Common myeloid progenitor, CD34-positive (primary cell): ENCODE data around the gene ALK.

ENCODE experiments used
- CTCF ChIA-PET: fragments of 350-600 bp; sonication (Branson Sonifier 250); formaldehyde crosslinking; loops from one replicate; lab custom pipeline; 2021; ENCODE audit warnings: antibody characterized with exemption; lab: Charles Lee
- POLR2A ChIA-PET: fragments of 350-600 bp; sonication (Branson Sonifier 250); formaldehyde crosslinking; loops from one replicate; lab custom pipeline; 2021; ENCODE audit warnings: antibody characterized with exemption; lab: Charles Lee
- DNase-seq, 3 donors: peaks; one replicate each; pipeline versions ENCODE4 v3.0.0 to v3.0.0-alpha.2; 2013
- H3K27ac ChIP-seq, 2 experiments: 1 replicate in 1 of 2; 2 replicates in 1 of 2; pipeline ENCODE4 v1.7.0; 2013; ENCODE audit warnings: inconsistent platforms in 2 of 2, low read length in 2 of 2, mild to moderate bottlenecking in 2 of 2, low read depth in 1 of 2, moderate library complexity in 1 of 2; ENCODE audit not compliant: severe bottlenecking in 2 of 2, insufficient read depth in 1 of 2, poor library complexity in 1 of 2
- H3K27me3 ChIP-seq, 5 experiments: replicated peaks in 2 of 5; 1 replicate in 3 of 5; 2 replicates in 2 of 5; pipeline versions ENCODE4 v1.6.1 to v1.7.0; 2013; ENCODE audit warnings: low read length in 4 of 5, mild to moderate bottlenecking in 2 of 5, moderate library complexity in 2 of 5, inconsistent platforms in 1 of 5; ENCODE audit not compliant: insufficient read depth in 5 of 5, control insufficient read depth in 4 of 5
- H3K36me3 ChIP-seq, 4 experiments: 1 replicate in 2 of 4; 2 replicates in 2 of 4; pipeline versions ENCODE4 v1.6.1 to v1.7.0; 2013; ENCODE audit warnings: low read length in 3 of 4, control low read depth in 1 of 4, mild to moderate bottlenecking in 1 of 4; ENCODE audit not compliant: control insufficient read depth in 4 of 4, insufficient read depth in 4 of 4
- H3K4me1 ChIP-seq, 4 experiments: 1 replicate in 3 of 4; 2 replicates in 1 of 4; pipeline versions ENCODE4 v1.6.1 to v1.7.1; 2013; ENCODE audit warnings: low read length in 3 of 4, mild to moderate bottlenecking in 3 of 4, control low read depth in 1 of 4, inconsistent platforms in 1 of 4, moderate library complexity in 1 of 4; ENCODE audit not compliant: control insufficient read depth in 4 of 4, insufficient read depth in 4 of 4; ENCODE audit errors: control extremely low read depth in 1 of 4
- H3K4me3 ChIP-seq, 7 experiments: 1 replicate in 4 of 7; 2 replicates in 3 of 7; pipeline versions ENCODE4 v1.5.1 to v1.7.0; 2013; ENCODE audit warnings: mild to moderate bottlenecking in 7 of 7, low read length in 6 of 7, moderate library complexity in 6 of 7, inconsistent platforms in 2 of 7, low read depth in 2 of 7, control low read depth in 1 of 7; ENCODE audit not compliant: insufficient read depth in 4 of 7, control insufficient read depth in 1 of 7; ENCODE audit errors: extremely low read depth in 1 of 7
- H3K9me3 ChIP-seq, 5 experiments: 1 replicate in 4 of 5; 2 replicates in 1 of 5; pipeline versions ENCODE4 v1.6.1 to v1.7.1; 2013; ENCODE audit warnings: low read length in 4 of 5, mild to moderate bottlenecking in 2 of 5, inconsistent platforms in 1 of 5, low read depth in 1 of 5, moderate library complexity in 1 of 5; ENCODE audit not compliant: control insufficient read depth in 4 of 5, insufficient read depth in 2 of 5; ENCODE audit errors: control extremely low read depth in 1 of 5
- WGBS: methylation state at CpG from one replicate; pipeline ENCODE4 v1.1.5; 2013; ENCODE audit not compliant: insufficient coverage; 5-methylcytosine and 5-hydroxymethylcytosine counted together

The ALK gene

GRCh38 chr2:29397713-29398112 lies 523.7 kb downstream of the ALK start:
- no peak for DNase-seq
- H3K4me3 ChIP-seq = no peak overlapping the region
- 94% methylated on average over 3 of the region's 4 CpGs for WGBS
- no peak overlapping the region for H3K27ac ChIP-seq
- ChIA-PET CTCF (no interaction called here), POLR2A (no interaction called here)
- no peaks in the 10 kb centered on the region for H3K4me1 ChIP-seq
- H3K36me3 ChIP-seq = no peaks in the 10 kb centered on the region
- no peaks in the 10 kb centered on the region for H3K9me3 ChIP-seq
- no peaks in the 10 kb centered on the region for H3K27me3 ChIP-seq

DNA sequence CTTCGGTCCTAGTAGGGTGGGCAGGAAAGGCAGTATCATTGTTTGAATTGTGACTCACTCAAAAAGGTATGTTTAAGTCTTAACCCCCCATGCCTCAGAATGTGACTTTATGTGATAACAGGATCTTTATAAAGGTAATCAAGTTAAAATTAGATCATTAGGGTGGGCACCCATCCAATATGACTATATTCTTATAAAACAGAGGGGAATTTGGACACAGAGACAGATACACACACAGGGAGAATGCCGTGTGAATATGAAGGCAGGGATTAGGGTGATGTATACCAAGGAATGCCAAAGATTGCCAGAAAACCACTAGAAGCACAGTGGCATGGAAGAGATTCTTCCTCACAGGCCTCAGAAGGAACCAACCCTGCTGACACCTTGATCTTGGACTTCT lies 524.3 kb downstream of the ALK start:
- 100% methylated on average over 1 of the region's 2 CpGs for WGBS
- ChIA-PET POLR2A (no interaction called here), CTCF (no interaction called here)
- no peak overlapping the region for H3K4me3 ChIP-seq
- H3K27me3 ChIP-seq = no peaks in the 10 kb centered on the region
- H3K36me3 ChIP-seq = no peaks in the 10 kb centered on the region
- no peaks in the 10 kb centered on the region for H3K9me3 ChIP-seq
- no peaks in the 10 kb centered on the region for H3K4me1 ChIP-seq
- H3K27ac ChIP-seq = no peak overlapping the region
- DNase-seq = no peak

- no peak for DNase-seq
- ChIA-PET POLR2A (no interaction called here), CTCF (no interaction called here)
- Histone ChIP-seq H3K4me1 (no peaks in the 10 kb centered on the region), H3K4me3 (no peak overlapping the region), H3K9me3 (no peaks in the 10 kb centered on the region), H3K36me3 (no peaks in the 10 kb centered on the region), H3K27me3 (no peaks in the 10 kb centered on the region), H3K27ac (no peak overlapping the region)
- WGBS = 100% methylated on average over 2 of the region's 2 CpGs
Measured at GRCh38 chr2:29394981-29395350, 526.4 kb downstream of the ALK start.

GRCh38 chr2:29394311-29394980 lies 526.9 kb downstream of the ALK start:
- Histone ChIP-seq H3K4me1 (no peaks in the 10 kb centered on the region), H3K9me3 (no peaks in the 10 kb centered on the region), H3K36me3 (no peaks in the 10 kb centered on the region), H3K4me3 (no peak overlapping the region), H3K27ac (no peak overlapping the region), H3K27me3 (no peaks in the 10 kb centered on the region)
- ChIA-PET POLR2A (no interaction called here), CTCF (no interaction called here)
- no peak for DNase-seq
- no CpG with 5 or more reads among the region's 1 CpG for WGBS

GRCh38 chr2:29393676-29394075 lies 527.7 kb downstream of the ALK start:
- Histone ChIP-seq H3K27ac (no peak overlapping the region), H3K4me1 (no peaks in the 10 kb centered on the region), H3K4me3 (no peak overlapping the region), H3K9me3 (no peaks in the 10 kb centered on the region), H3K27me3 (no peaks in the 10 kb centered on the region), H3K36me3 (no peaks in the 10 kb centered on the region)
- ChIA-PET POLR2A (no interaction called here), CTCF (no interaction called here)
- DNase-seq = no peak
- WGBS = no CpG with 5 or more reads among the region's 1 CpG

DNA sequence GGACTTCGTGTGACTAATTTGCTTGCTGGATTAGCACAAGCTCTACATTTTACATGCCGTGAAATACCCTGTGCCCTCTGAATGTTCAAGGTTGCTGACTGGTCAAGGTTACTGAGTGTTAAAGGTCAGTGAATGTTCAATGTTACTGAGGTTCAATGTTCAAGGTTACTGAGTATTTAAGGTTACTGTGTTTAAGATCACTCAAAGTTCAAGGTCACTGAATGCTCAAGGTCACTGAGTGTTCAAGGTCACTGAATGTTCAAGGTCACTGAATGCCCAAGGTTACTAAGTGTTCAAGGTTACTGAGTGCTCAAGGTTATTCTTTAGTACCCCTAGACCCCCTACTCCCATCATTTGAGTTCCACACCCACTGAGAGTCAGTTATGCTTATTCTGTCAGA lies 528.6 kb downstream of the ALK start:
- WGBS = 100% methylated on average over 2 of the region's 2 CpGs
- H3K9me3 ChIP-seq = no peaks in the 10 kb centered on the region
- POLR2A ChIA-PET = no interaction called here
- no peak for DNase-seq
- no peak overlapping the region for H3K27ac ChIP-seq
- no peaks in the 10 kb centered on the region for H3K36me3 ChIP-seq
- no peak overlapping the region for H3K4me3 ChIP-seq
- CTCF ChIA-PET = no interaction called here
- no peaks in the 10 kb centered on the region for H3K4me1 ChIP-seq
- no peaks in the 10 kb centered on the region for H3K27me3 ChIP-seq

- no peaks in the 10 kb centered on the region for H3K9me3 ChIP-seq
- DNase-seq = peak in 1 of 3 donors; percentile 4
- no peak overlapping the region for H3K4me3 ChIP-seq
- CTCF ChIA-PET = interaction anchor here (1.1 kb wide), 1 partner anchor 8 kb away, joined by 3 read pairs; no protein-coding TSS in a partner anchor
- no peak overlapping the region for H3K27ac ChIP-seq
- WGBS = 94% methylated on average over 5 of the region's 7 CpGs
- H3K27me3 ChIP-seq = peaks cover 0 to 2% (median 0%) of the 10 kb centered on the region in 5 experiments
- no peaks in the 10 kb centered on the region for H3K36me3 ChIP-seq
- POLR2A ChIA-PET = no interaction called here
- no peaks in the 10 kb centered on the region for H3K4me1 ChIP-seq
Measured at GRCh38 chr2:29390136-29390535, 531.2 kb downstream of the ALK start.
